GM10248 (cell line): ENCODE results near the gene RXFP3.
"Not testable (repeated sequence)": the region's sequence is repeated elsewhere in the genome, so short reads cannot be mapped to it uniquely, and the experiment has no call there.

Experiments
- CTCF ChIA-PET: fragments of 300-600 bp; sonication (Branson Sonifier 250); formaldehyde crosslinking; extraction: SDS; loops from one replicate; lab custom pipeline; 2021; ENCODE audit warnings: antibody characterized with exemption; lab: Yijun Ruan, JAX
- POLR2A ChIA-PET: fragments of 350-650 bp; sonication (Branson Sonifier 250); formaldehyde crosslinking; extraction: SDS; loops from one replicate; lab custom pipeline; 2020; ENCODE audit warnings: antibody characterized with exemption; lab: Yijun Ruan, JAX
- DNase-seq: peaks from one replicate; pipeline ENCODE4 v3.0.0; 2012; ENCODE audit errors: extremely low spot score
- TF ChIP-seq, protein P1 (sequence below): IDR thresholded peaks from 2 replicates; pipeline ENCODE4 v1.5.1; 2012; ENCODE audit warnings: mild to moderate bottlenecking, low read depth; ENCODE audit errors: extremely low read depth, missing control alignments, control extremely low read depth

Gene RXFP3

DNA sequence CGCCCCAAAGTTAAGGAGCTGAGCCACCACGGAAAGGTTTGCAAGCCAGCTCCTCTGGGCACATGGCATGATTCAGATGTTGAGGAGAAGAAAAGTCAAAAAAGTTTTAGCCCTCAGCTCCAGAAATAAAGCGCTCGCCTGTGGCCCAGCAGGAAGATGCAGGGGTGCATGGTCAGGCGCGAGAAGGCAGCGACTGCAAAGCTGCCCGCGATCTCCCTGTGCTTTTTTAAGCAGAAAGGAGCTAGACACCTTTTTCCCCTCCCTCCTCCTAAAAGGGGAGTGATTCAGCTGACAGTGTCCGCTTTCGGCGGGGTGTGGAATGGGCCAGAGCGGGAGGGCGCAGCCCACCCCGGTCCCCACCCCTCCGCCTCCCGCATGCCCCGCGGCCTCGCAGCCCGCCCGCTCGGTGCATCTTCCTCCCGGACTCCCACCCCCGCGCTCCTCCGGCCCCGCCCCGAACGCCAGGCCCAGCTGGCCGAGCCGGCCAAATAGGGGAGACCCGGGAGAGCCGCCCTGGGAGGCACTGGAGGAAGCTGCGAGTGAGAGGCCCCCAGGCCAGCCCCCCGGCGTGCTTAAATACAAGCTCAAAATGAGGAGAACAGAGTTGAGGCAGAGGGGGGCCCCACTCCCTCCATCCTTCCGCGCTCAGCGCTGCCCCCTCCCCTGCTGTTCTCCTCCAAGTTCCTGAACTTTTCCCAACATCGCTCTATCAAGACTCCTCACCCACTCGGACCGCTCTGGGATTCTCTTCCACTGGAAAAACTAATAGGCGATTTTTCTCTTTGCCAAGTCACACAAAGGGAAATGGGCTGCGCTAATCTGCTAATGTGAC lies 44.2 kb upstream of the RXFP3 start, which contains the start of gene ADAMTS12:
Gene ADAMTS12, minus strand, starts transcription at position 203 of the 832 bp plus-strand sequence. Its CDS starts 134 bp downstream, at position 69.
- peak; percentile 38 for DNase-seq
- TF ChIP-seq, protein P1, sequence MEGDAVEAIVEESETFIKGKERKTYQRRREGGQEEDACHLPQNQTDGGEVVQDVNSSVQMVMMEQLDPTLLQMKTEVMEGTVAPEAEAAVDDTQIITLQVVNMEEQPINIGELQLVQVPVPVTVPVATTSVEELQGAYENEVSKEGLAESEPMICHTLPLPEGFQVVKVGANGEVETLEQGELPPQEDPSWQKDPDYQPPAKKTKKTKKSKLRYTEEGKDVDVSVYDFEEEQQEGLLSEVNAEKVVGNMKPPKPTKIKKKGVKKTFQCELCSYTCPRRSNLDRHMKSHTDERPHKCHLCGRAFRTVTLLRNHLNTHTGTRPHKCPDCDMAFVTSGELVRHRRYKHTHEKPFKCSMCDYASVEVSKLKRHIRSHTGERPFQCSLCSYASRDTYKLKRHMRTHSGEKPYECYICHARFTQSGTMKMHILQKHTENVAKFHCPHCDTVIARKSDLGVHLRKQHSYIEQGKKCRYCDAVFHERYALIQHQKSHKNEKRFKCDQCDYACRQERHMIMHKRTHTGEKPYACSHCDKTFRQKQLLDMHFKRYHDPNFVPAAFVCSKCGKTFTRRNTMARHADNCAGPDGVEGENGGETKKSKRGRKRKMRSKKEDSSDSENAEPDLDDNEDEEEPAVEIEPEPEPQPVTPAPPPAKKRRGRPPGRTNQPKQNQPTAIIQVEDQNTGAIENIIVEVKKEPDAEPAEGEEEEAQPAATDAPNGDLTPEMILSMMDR, result no peak
- CTCF ChIA-PET, result interaction anchor here (1.1 to 2.3 kb wide), 6 partner anchors 8 to 125 kb away, joined by 3 to 15 read pairs (median 4); no protein-coding TSS in a partner anchor
- POLR2A ChIA-PET, result no interaction called here

DNA sequence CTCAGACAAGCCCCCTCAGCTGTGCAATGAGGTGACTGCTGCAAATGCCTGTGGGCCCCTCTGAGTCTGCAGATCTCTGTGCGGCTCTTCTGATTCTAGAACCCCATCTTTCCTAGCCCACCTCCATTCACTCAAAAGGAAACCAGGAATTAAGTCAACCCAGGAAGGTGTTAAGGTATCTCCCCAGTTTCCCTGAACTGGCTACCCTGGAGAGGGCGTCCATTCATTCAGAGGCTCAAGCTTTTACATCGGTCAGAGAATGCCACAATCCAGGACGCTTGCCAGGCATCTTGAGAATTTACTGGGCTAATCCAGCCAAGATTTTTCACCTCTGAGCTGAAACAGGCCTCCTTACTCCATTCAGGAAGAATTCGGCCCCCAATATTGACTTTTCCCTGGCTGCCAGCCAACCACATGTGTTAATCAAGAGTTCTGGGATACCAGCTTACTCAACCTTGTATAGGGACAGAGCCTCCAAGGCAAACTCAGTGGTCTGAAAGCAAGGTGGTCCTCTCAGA lies 43.5 kb upstream of the RXFP3 start:
- ChIA-PET CTCF (interaction anchor here (1.1 to 2.3 kb wide), 5 partner anchors 9 to 124 kb away, joined by 3 to 15 read pairs (median 3); no protein-coding TSS in a partner anchor), POLR2A (no interaction called here)
- TF ChIP-seq, protein P1, result no peak
- DNase-seq, result no peak

DNA sequence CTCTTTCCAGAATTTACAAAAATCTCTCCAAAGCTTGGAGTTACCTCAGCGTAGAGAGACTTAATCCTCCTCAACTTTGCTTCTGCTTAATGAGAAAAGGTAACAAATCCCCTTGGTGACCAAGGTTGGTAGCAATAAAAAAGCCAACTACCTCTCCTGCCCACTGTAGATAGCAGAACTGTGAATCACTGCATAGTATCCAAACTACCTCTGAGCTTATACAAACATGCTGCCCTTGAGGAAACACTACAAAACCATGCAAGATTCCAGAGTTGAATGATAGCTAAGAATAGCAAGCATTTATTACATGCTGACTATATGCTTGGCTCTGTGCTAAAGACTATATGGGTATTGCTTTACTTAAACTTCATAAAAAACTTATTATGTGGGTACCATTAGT lies 41.6 kb upstream of the RXFP3 start:
- TF ChIP-seq, protein P1, result no peak
- DNase-seq, result no peak
- ChIA-PET POLR2A (no interaction called here), CTCF (interaction anchor here (1.4 to 1.9 kb wide), 3 partner anchors 7 to 40 kb away, joined by 3 to 4 read pairs (median 3); no protein-coding TSS in a partner anchor)

DNA sequence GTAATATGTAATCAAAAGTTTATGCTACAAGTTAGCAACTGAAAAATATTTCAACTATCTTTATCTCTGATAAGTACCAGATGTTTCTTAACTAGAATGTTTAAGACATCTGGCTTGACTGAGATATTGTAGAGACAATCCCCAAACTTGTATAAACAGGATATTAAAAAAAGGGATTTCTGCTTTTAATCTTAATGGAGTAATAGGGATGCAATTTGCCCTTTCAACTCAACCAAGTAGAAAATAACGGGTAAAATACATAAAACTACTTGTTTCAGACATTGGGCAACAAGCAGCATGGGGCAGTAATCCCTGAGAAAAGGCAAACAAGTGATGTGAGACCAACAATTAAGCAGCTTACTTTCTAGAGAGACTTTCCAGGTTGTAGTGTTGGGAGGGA lies 35.0 kb upstream of the RXFP3 start:
- TF ChIP-seq, protein P1, result no peak
- ChIA-PET CTCF (no interaction called here), POLR2A (no interaction called here)
- DNase-seq, result no peak

DNA sequence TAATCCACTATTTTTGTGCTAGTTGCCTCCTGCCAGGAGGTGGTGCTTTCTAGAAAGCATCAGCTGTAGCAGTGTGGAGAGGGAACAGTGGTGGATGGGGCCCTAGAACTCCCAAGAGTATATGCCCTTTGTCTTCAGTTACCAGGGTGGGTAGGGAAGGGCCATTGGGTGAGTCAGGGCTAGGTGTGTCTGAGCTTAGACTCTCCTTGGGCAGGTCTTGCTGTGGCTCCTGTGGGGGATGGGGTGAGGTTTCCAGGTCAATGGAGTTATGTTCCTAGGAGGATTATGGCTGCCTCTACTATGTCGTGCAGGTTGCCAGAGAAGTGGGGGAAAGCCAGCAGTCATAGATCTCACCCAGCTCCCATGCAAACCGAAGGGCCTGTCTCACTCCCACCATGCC lies 33.1 kb upstream of the RXFP3 start:
- POLR2A ChIA-PET, result no interaction called here
- DNase-seq, result no peak

DNA sequence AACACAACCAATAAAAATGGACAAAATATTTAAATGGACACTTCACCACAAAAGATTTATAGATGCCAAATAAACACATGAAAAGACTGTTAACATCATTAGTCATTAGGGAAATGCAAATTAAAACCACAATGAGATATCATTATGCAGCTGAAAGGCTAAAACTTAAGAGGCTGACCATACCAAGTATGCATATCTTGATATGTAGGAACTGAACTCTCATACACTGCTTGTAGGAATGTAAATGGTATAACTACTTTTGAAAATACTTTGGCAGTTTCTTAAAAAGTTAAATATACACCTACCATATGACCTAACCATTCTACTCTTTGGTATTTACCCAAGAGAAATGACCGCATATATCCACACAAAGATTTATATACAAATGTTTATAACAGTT lies 30.8 kb upstream of the RXFP3 start:
- POLR2A ChIA-PET, result no interaction called here
- CTCF ChIA-PET, result interaction anchor here (2.4 kb wide), 1 partner anchor 28 kb away, joined by 7 read pairs; no protein-coding TSS in a partner anchor
- TF ChIP-seq, protein P1, result no peak
- DNase-seq, result no peak

More for the DNA sequence above, 33.1 kb upstream of the RXFP3 start:
- TF ChIP-seq, protein P1, result no peak
- CTCF ChIA-PET, result no interaction called here

DNA sequence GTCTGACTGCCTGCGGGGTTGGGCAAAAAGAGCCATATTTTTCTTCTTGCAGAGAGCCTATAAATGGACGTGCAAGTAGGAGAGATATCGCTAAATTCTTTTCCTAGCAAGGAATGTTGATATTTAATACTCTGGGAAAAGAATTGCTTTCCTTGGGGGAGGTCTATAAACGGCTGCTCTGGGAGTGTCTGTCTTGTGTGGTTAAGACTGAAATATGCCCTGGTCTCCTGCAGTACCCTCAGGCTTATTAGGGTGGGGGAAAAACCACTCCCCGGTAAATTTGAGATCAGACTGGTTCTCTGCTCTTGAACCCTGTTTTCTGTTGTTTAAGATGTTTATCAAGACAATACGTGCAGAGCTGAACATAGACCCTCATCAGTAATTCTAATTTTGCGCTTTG lies 29.9 kb upstream of the RXFP3 start:
- DNase-seq, POLR2A ChIA-PET: not testable (repeated sequence)
- CTCF ChIA-PET, result interaction anchor here (2.4 kb wide), 1 partner anchor 28 kb away, joined by 7 read pairs; no protein-coding TSS in a partner anchor

DNA sequence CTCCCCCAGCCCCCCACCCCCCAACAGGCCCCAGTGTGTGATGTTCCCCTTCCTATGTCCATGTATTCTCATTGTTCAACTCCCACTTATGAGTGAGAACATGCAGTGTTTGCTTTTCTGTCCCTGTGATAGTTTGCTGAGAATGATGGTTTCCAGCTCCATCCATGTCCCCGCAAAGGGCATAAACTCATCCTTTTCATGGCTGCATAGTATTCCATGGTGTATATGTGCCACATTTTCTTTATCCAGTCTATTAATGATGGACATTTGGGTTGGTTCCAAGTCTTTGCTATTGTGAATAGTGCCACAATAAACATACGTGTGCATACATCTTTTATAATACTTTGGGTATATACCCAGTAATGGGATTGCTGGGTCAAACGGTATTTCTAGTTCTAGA lies 21.3 kb upstream of the RXFP3 start:
- CTCF ChIA-PET, DNase-seq, POLR2A ChIA-PET: not testable (repeated sequence)
